ENCODE measurements around the gene PCBP3. TPM values are rescaled to one million over a fixed set of nuclear protein-coding genes. Genes with fewer than 3 reads are reported as not detected.

The PCBP3 gene
- total and polyA plus RNA-seq, 10 of the 15 experiments (the other 5 are each of a cell fraction or from before 2014, with no cell fraction given): 0.09 to 1.3 (median 0.46) TPM; not detected in 3

DNA sequence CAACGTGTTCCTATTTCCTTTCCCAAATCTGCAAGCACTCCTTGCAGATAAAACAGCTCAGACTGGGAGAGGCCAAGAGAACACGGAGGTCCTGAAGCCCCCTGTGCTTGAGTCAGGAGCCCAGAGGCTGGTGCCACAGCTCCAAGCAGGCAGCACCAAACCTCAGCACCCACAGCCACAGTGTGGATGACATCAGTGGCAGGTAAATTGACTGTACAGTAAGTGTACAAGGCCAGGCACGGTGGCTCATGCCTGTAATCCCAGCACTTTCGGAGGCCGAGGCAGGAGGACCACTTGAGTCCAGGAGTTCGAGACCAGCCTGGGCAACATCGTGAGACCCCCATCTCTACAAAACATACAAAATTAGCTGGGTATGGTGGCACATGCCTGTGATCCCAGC is 336.1 kb downstream of the PCBP3 start:
- no peaks in the 10 kb centered on the region for H3K9me3 ChIP-seq (replicated peaks; ENCODE audit: control insufficient read depth, insufficient read depth, low read length)
- ChIA-PET RAD21 (ENCODE audit: unreplicated experiment) (interaction anchor here (0.9 kb wide), 1 partner anchor 8 kb away, joined by 3 read pairs; no protein-coding TSS in a partner anchor), POLR2A (no interaction called here), CTCF (no interaction called here), SMC1A (ENCODE audit: uncharacterized antibody, unreplicated experiment) (no interaction called here)
- intact Hi-C loops (cut with micrococcal nuclease; ENCODE audit: unreplicated experiment) (no loop called here), in situ Hi-C loops (cut with MboI) (no loop called here)
- TF ChIP-seq POU2F2 (IDR thresholded peaks at IDR 0.05; ENCODE audit: borderline replicate concordance, low read depth, low read length): no peak
- ATAC-seq (no peak), DNase-seq (ENCODE audit: low read depth, low spot score) (no peak), FAIRE-seq (no peak)
- BruUV-seq (replicated peaks): no TSS peak
- no peak overlapping the region for H3K4me3 ChIP-seq
- 18% methylated on average over 7 of the region's 7 CpGs for WGBS (ENCODE audit: insufficient coverage, insufficient replicate concordance, low lambda C conversion rate, missing lambda C conversion rate)
- H2AFZ ChIP-seq (ENCODE audit: control insufficient read depth, low read depth, low read length): no peak overlapping the region
- H3K79me2 ChIP-seq (ENCODE audit: control insufficient read depth, insufficient read depth, low read length): no peaks in the 10 kb centered on the region
- no peak overlapping the region for H3K9ac ChIP-seq (ENCODE audit: control insufficient read depth, insufficient read depth, low read length)
- peaks cover 3 to 4% of the 10 kb centered on the region in 2 experiments; a peak in 2 of 4 replicates for H3K27me3 ChIP-seq (replicated peaks in 1 of 2; ENCODE audit: control insufficient read depth in 2 of 2, insufficient read depth in 2 of 2, low read length in 1 of 2)
- H3K4me2 ChIP-seq (ENCODE audit: control insufficient read depth, insufficient read depth): no peak overlapping the region
- no peaks in the 10 kb centered on the region; the same call in 1 of the 2 replicates for H3K4me1 ChIP-seq (ENCODE audit: control insufficient read depth, insufficient read depth, low read length)
- no peak overlapping the region for H3K27ac ChIP-seq (ENCODE audit: control insufficient read depth, insufficient read depth)
- no peaks in the 10 kb centered on the region for H3K36me3 ChIP-seq (ENCODE audit: control insufficient read depth in 2 of 2, insufficient read depth in 2 of 2, low read length in 1 of 2)
- no peaks in the 10 kb centered on the region for H4K20me1 ChIP-seq (ENCODE audit: control insufficient read depth, insufficient read depth)

DNA sequence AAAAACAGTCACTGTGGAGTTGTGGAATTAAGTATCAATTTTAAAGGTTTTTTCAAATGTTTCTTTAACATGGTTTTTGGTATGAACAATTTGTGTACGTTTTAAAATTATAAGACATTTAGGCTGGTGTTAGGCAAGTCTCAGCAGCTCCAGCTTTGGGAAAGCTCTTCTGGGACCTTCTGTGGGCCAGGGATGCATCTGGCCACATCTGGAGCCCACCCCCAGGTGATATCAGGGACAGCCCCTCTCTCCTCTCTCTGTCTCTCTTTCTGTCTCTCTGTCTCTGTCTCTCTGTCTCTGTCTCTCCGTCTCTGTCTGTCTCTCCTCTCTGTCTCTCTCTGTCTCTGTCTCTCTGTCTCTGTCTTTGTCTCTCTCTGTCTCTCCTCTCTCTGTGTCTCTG is 336.7 kb downstream of the PCBP3 start:
- CTCF ChIA-PET: no interaction called here
- in situ Hi-C loops (cut with MboI): no loop called here

More for the DNA sequence above, 336.7 kb downstream of the PCBP3 start:
- Histone ChIP-seq H3K4me3 (no peak overlapping the region), H3K9me3 (replicated peaks; ENCODE audit: control insufficient read depth, insufficient read depth, low read length) (no peaks in the 10 kb centered on the region), H4K20me1 (ENCODE audit: control insufficient read depth, insufficient read depth) (no peaks in the 10 kb centered on the region), H2AFZ (ENCODE audit: control insufficient read depth, low read depth, low read length) (no peak overlapping the region), H3K27me3 (replicated peaks in 1 of 2; ENCODE audit: control insufficient read depth in 2 of 2, insufficient read depth in 2 of 2, low read length in 1 of 2) (peaks cover 0 to 3% of the 10 kb centered on the region in 2 experiments; a peak in 2 of 4 replicates), H3K27ac (ENCODE audit: control insufficient read depth, insufficient read depth) (no peak overlapping the region), H3K9ac (ENCODE audit: control insufficient read depth, insufficient read depth, low read length) (no peak overlapping the region), H3K36me3 (ENCODE audit: control insufficient read depth in 2 of 2, insufficient read depth in 2 of 2, low read length in 1 of 2) (no peaks in the 10 kb centered on the region), H3K4me2 (ENCODE audit: control insufficient read depth, insufficient read depth) (no peak overlapping the region), H3K4me1 (ENCODE audit: control insufficient read depth, insufficient read depth, low read length) (no peaks in the 10 kb centered on the region; the same call in 1 of the 2 replicates), H3K79me2 (ENCODE audit: control insufficient read depth, insufficient read depth, low read length) (no peaks in the 10 kb centered on the region)
- ChIA-PET POLR2A (no interaction called here), SMC1A (ENCODE audit: uncharacterized antibody, unreplicated experiment) (no interaction called here), RAD21 (ENCODE audit: unreplicated experiment) (interaction anchor here (0.9 kb wide), 1 partner anchor 9 kb away, joined by 3 read pairs; no protein-coding TSS in a partner anchor)
- BruUV-seq (replicated peaks): no TSS peak
- TF ChIP-seq, protein P1, sequence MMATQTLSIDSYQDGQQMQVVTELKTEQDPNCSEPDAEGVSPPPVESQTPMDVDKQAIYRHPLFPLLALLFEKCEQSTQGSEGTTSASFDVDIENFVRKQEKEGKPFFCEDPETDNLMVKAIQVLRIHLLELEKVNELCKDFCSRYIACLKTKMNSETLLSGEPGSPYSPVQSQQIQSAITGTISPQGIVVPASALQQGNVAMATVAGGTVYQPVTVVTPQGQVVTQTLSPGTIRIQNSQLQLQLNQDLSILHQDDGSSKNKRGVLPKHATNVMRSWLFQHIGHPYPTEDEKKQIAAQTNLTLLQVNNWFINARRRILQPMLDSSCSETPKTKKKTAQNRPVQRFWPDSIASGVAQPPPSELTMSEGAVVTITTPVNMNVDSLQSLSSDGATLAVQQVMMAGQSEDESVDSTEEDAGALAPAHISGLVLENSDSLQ (IDR thresholded peaks at IDR 0.05): no peak
- no peak for TF ChIP-seq HDAC2 (IDR thresholded peaks at IDR 0.05)
- TF ChIP-seq, protein P2, sequence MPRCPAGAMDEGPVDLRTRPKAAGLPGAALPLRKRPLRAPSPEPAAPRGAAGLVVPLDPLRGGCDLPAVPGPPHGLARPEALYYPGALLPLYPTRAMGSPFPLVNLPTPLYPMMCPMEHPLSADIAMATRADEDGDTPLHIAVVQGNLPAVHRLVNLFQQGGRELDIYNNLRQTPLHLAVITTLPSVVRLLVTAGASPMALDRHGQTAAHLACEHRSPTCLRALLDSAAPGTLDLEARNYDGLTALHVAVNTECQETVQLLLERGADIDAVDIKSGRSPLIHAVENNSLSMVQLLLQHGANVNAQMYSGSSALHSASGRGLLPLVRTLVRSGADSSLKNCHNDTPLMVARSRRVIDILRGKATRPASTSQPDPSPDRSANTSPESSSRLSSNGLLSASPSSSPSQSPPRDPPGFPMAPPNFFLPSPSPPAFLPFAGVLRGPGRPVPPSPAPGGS (IDR thresholded peaks at IDR 0.05; ENCODE audit: borderline replicate concordance, insufficient read depth, low read depth, low read length, poor library complexity, severe bottlenecking): no peak
- no peak for TF ChIP-seq EZH2 (IDR thresholded peaks at IDR 0.05; ENCODE audit: borderline replicate concordance, control insufficient read depth, low read depth, low read length)
- no peak for TF ChIP-seq TCF12 (IDR thresholded peaks at IDR 0.05; ENCODE audit: low read depth, low read length)
- TF ChIP-seq BACH1 (IDR thresholded peaks at IDR 0.05; ENCODE audit: borderline replicate concordance): no peak
- TF ChIP-seq SREBF2 (IDR thresholded peaks at IDR 0.05; ENCODE audit: low read length): no peak
- no peak for TF ChIP-seq NFXL1 (IDR thresholded peaks at IDR 0.05; ENCODE audit: borderline replicate concordance)
- TF ChIP-seq, protein P3, sequence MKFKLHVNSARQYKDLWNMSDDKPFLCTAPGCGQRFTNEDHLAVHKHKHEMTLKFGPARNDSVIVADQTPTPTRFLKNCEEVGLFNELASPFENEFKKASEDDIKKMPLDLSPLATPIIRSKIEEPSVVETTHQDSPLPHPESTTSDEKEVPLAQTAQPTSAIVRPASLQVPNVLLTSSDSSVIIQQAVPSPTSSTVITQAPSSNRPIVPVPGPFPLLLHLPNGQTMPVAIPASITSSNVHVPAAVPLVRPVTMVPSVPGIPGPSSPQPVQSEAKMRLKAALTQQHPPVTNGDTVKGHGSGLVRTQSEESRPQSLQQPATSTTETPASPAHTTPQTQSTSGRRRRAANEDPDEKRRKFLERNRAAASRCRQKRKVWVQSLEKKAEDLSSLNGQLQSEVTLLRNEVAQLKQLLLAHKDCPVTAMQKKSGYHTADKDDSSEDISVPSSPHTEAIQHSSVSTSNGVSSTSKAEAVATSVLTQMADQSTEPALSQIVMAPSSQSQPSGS (IDR thresholded peaks at IDR 0.05; ENCODE audit: low read length): no peak
- no peak for TF ChIP-seq MYC (IDR thresholded peaks at IDR 0.05; ENCODE audit: insufficient read depth, insufficient read length, insufficient replicate concordance, low read length, severe bottlenecking)
- no peak for TF ChIP-seq FOXM1 (IDR thresholded peaks at IDR 0.05; ENCODE audit: low read depth, low read length)
- TF ChIP-seq RUNX3 (IDR thresholded peaks at IDR 0.05; ENCODE audit: low read length): no peak
- ATAC-seq (no peak), DNase-seq (ENCODE audit: low read depth, low spot score) (no peak), FAIRE-seq (no peak)
- 0% methylated on average over 1 of the region's 2 CpGs for WGBS (ENCODE audit: insufficient coverage, insufficient replicate concordance, low lambda C conversion rate, missing lambda C conversion rate)
- intact Hi-C loops (cut with micrococcal nuclease; ENCODE audit: unreplicated experiment): no loop called here

Data from GM12878 (cell line).